ENCODE data around the gene MTA3. TPM values are rescaled to one million over a fixed set of nuclear protein-coding genes. Genes with fewer than 3 reads are reported as not detected.

Gene MTA3
- total RNA-seq, 1 donor from 2014 or later = 26.8 TPM

- H3K27ac Mint-ChIP-seq = peak overlapping the region; percentile 50
- H3K9me3 Mint-ChIP-seq = no peaks in the 10 kb centered on the region
- no peak overlapping the region for H3K4me3 Mint-ChIP-seq
- ChIA-PET POLR2A (interaction anchor here (0.7 to 1.6 kb wide), 4 partner anchors 10 to 244 kb away, joined by 3 to 9 read pairs (median 6); no protein-coding TSS in a partner anchor), CTCF (interaction anchor here (1.2 kb wide), 1 partner anchor 11 kb away, joined by 3 read pairs; no protein-coding TSS in a partner anchor)
- ATAC-seq (ENCODE audit: low read depth) = peak; percentile 22
- DNase-seq = no peak
- peaks cover 30% of the 10 kb centered on the region for H3K4me1 Mint-ChIP-seq
- no peaks in the 10 kb centered on the region for H3K27me3 Mint-ChIP-seq
- H3K36me3 Mint-ChIP-seq (ENCODE audit: low read depth) = peaks cover 3% of the 10 kb centered on the region
- no peak for TF ChIP-seq CTCF (IDR thresholded peaks at IDR 0.05)
- intact Hi-C loops (cut with micrococcal nuclease) = loop anchor here (1.0 to 10.0 kb wide), 2 partner anchors 32 to 228 kb away; partner anchors contain the start of gene HAAO
Measured at GRCh38 chr2:42566837-42567321, 1.6 kb upstream of the MTA3 start.

GRCh38 chr2:42567364-42567763, 1.1 kb upstream of the MTA3 start:
- ATAC-seq (ENCODE audit: low read depth) = no peak
- no peaks in the 10 kb centered on the region for H3K9me3 Mint-ChIP-seq
- H3K4me3 Mint-ChIP-seq = peak overlapping the region; percentile 50
- peaks cover 3% of the 10 kb centered on the region for H3K36me3 Mint-ChIP-seq (ENCODE audit: low read depth)
- TF ChIP-seq CTCF (IDR thresholded peaks at IDR 0.05) = no peak
- ChIA-PET POLR2A (interaction anchor here (0.7 to 1.6 kb wide), 3 partner anchors 10 to 244 kb away, joined by 3 to 9 read pairs (median 8); no protein-coding TSS in a partner anchor), CTCF (no interaction called here)
- H3K27ac Mint-ChIP-seq = peak overlapping the region; percentile 50
- intact Hi-C loops (cut with micrococcal nuclease) = loop anchor here (1.0 to 10.0 kb wide), 2 partner anchors 32 to 227 kb away; partner anchors contain the start of gene HAAO
- H3K4me1 Mint-ChIP-seq = peaks cover 30% of the 10 kb centered on the region
- no peak for DNase-seq
- no peaks in the 10 kb centered on the region for H3K27me3 Mint-ChIP-seq

- Mint-ChIP-seq H3K9me3 (no peaks in the 10 kb centered on the region), H3K4me3 (peak overlapping the region; percentile 81), H3K27ac (peak overlapping the region; percentile 50), H3K36me3 (ENCODE audit: low read depth) (peaks cover 4% of the 10 kb centered on the region), H3K4me1 (peaks cover 30% of the 10 kb centered on the region), H3K27me3 (no peaks in the 10 kb centered on the region)
- ChIA-PET POLR2A (interaction anchor here (0.7 to 1.6 kb wide), 3 partner anchors 11 to 243 kb away, joined by 3 to 9 read pairs (median 8); no protein-coding TSS in a partner anchor), CTCF (no interaction called here)
- DNase-seq = peak; percentile 43
- no peak for TF ChIP-seq CTCF (IDR thresholded peaks at IDR 0.05)
- intact Hi-C loops (cut with micrococcal nuclease) = loop anchor here (1.0 to 10.0 kb wide), 5 partner anchors 31 to 1028 kb away; partner anchors contain the start of genes COX7A2L, HAAO and THADA
- peak; percentile 64 for ATAC-seq (ENCODE audit: low read depth)
Measured at GRCh38 chr2:42567806-42568400, 529 bp upstream of the MTA3 start.

- H3K36me3 Mint-ChIP-seq (ENCODE audit: low read depth) = peaks cover 6% of the 10 kb centered on the region
- DNase-seq (no peak), ATAC-seq (ENCODE audit: low read depth) (no peak)
- H3K27ac Mint-ChIP-seq = peak overlapping the region; percentile 70
- intact Hi-C loops (cut with micrococcal nuclease) = loop anchor here (2.0 to 10.0 kb wide), 3 partner anchors 74 to 226 kb away; partner anchors contain the start of genes COX7A2L and HAAO
- ChIA-PET CTCF (no interaction called here), POLR2A (interaction anchor here (0.7 kb wide), 1 partner anchor 30 kb away, joined by 3 read pairs; no protein-coding TSS in a partner anchor)
- H3K4me1 Mint-ChIP-seq = peaks cover 30% of the 10 kb centered on the region
- TF ChIP-seq CTCF (IDR thresholded peaks at IDR 0.05) = no peak
- no peaks in the 10 kb centered on the region for H3K27me3 Mint-ChIP-seq
- H3K4me3 Mint-ChIP-seq = peak overlapping the region; percentile 87
- H3K9me3 Mint-ChIP-seq = no peaks in the 10 kb centered on the region
Measured at GRCh38 chr2:42569116-42569711, 782 bp downstream of the MTA3 start.

GRCh38 chr2:42569883-42570282, 1.5 kb downstream of the MTA3 start:
- Mint-ChIP-seq H3K27ac (peak overlapping the region; percentile 54), H3K27me3 (no peaks in the 10 kb centered on the region), H3K9me3 (no peaks in the 10 kb centered on the region), H3K36me3 (ENCODE audit: low read depth) (peaks cover 7% of the 10 kb centered on the region), H3K4me1 (peaks cover 30% of the 10 kb centered on the region), H3K4me3 (peak overlapping the region; percentile 87)
- ChIA-PET CTCF (no interaction called here), POLR2A (no interaction called here)
- TF ChIP-seq CTCF (IDR thresholded peaks at IDR 0.05) = no peak
- DNase-seq (no peak), ATAC-seq (ENCODE audit: low read depth) (no peak)
- intact Hi-C loops (cut with micrococcal nuclease) = loop anchor here (2.0 to 10.0 kb wide), 3 partner anchors 75 to 225 kb away; partner anchors contain the start of genes COX7A2L and HAAO

Data from activated B cell treated with CpG ODN at 0.5 μM for 24 hours (primary cell).